ENCODE results near the gene RBSN.
A peak's percentile ranks its signal among the peaks of the same experiment; 100 is the strongest.

Gene RBSN

GRCh38 chr3:15102256-15102655, 3.3 kb upstream of the RBSN start:
- peak in 50 of 56 donors; percentile 8 to 84 (median 48) for DNase-seq

- peak in 20 of 56 donors; percentile 3 to 75 (median 46) for DNase-seq
Measured at GRCh38 chr3:15099364-15100098, 583 bp upstream of the RBSN start.

- DNase-seq: no peak
Measured at GRCh38 chr3:15097891-15098290, 1.1 kb downstream of the RBSN start.

GRCh38 chr3:15096046-15096445, 2.9 kb downstream of the RBSN start:
- DNase-seq: peak in 3 of 56 donors; percentile 3 to 7 (median 6)

GRCh38 chr3:15094187-15094875, 4.6 kb downstream of the RBSN start:
- no peak for DNase-seq

- DNase-seq: no peak
Measured at GRCh38 chr3:15092686-15093085, 6.3 kb downstream of the RBSN start.

- no peak for DNase-seq
Measured at GRCh38 chr3:15091575-15091974, 7.4 kb downstream of the RBSN start.

- no peak for DNase-seq
Measured at GRCh38 chr3:15089201-15089600, 9.7 kb downstream of the RBSN start.

- no peak for DNase-seq
Measured at GRCh38 chr3:15086699-15087098, 12.2 kb downstream of the RBSN start.

GRCh38 chr3:15086263-15086662, 12.7 kb downstream of the RBSN start:
- DNase-seq: no peak

- no peak for DNase-seq
Measured at GRCh38 chr3:15083252-15083651, 15.7 kb downstream of the RBSN start.

- DNase-seq: no peak
Measured at GRCh38 chr3:15081960-15082664, 16.8 kb downstream of the RBSN start.

GRCh38 chr3:15079091-15079490, 19.9 kb downstream of the RBSN start:
- no peak for DNase-seq

- no peak for DNase-seq
Measured at GRCh38 chr3:15074500-15074899, 24.4 kb downstream of the RBSN start.

- DNase-seq: no peak
Measured at GRCh38 chr3:15071699-15072098, 27.2 kb downstream of the RBSN start.

GRCh38 chr3:15069441-15069840, 29.5 kb downstream of the RBSN start:
- no peak for DNase-seq

GRCh38 chr3:15066467-15066866, 32.5 kb downstream of the RBSN start:
- no peak for DNase-seq

- no peak for DNase-seq
Measured at GRCh38 chr3:15065550-15066007, 33.4 kb downstream of the RBSN start.

GRCh38 chr3:15064835-15065549, 34.0 kb downstream of the RBSN start, which contains the start of gene MRPS25:
Gene MRPS25, minus strand, starts transcription at chr3:15065315. Its CDS starts 121 bp downstream, at chr3:15065194.
- peak; percentile 12 to 92 (median 81) for DNase-seq

- DNase-seq: peak in 2 of 56 donors; percentile 8 to 14
Measured at GRCh38 chr3:15064299-15064834, 34.6 kb downstream of the RBSN start.

GRCh38 chr3:15063656-15064286, 35.2 kb downstream of the RBSN start:
- DNase-seq: no peak

Data from nucleus accumbens (tissue), 56 donors.